Panc1 (cell line): Measurements from ENCODE around the gene TTC21B. TPM values are rescaled to one million over a fixed set of nuclear protein-coding genes. Genes with fewer than 3 reads are reported as not detected.

Source experiments
- ATAC-seq: fragments of 200-7000 bp; cut with Tn5 transposase; 2 replicates; pipeline ENCODE4 v1.9.1; 2020; ENCODE audit warnings: mild to moderate bottlenecking, moderate library complexity
- BruUV-seq: library from RNA; stranded (reverse); fragments of 400-500 nt; replicated peaks from 2 replicates; lab custom pipeline; 2021; lab: Mats Ljungman, UMichigan
- CTCF ChIA-PET: fragments of 300-600 bp; sonication (Branson Sonifier 250); formaldehyde crosslinking; loops from one replicate; lab custom pipeline; 2022; ENCODE audit warnings: antibody characterized with exemption; lab: Charles Lee
- POLR2A ChIA-PET: fragments of 300-600 bp; sonication (Branson Sonifier 250); formaldehyde crosslinking; loops from one replicate; lab custom pipeline; 2022; ENCODE audit warnings: antibody characterized with exemption; lab: Charles Lee
- DNase-seq: peaks from one replicate; pipeline ENCODE4 v3.0.0-alpha.2; 2010; ENCODE audit warnings: low read depth, low spot score
- H3K27ac ChIP-seq: 2 replicates; pipeline ENCODE4 v1.5.1; 2011; ENCODE audit warnings: mild to moderate bottlenecking, low read length, inconsistent platforms
- H3K27me3 ChIP-seq: fragments of 200-500 bp; sonication (Bioruptor generic); 2 replicates; pipeline ENCODE4 v1.6.0; 2014; ENCODE audit warnings: low read length, inconsistent platforms; ENCODE audit not compliant: control insufficient read depth, insufficient read depth
- H3K36me3 ChIP-seq: fragments of 200-500 bp; sonication (Bioruptor generic); 2 replicates; pipeline ENCODE4 v1.5.1; 2014; ENCODE audit warnings: inconsistent platforms, mild to moderate bottlenecking, low read length, moderate library complexity; ENCODE audit not compliant: control insufficient read depth, insufficient read depth
- H3K4me1 ChIP-seq: 2 replicates; pipeline ENCODE4 v1.5.1; 2011; ENCODE audit warnings: inconsistent platforms, mild to moderate bottlenecking, low read length, moderate library complexity; ENCODE audit not compliant: control insufficient read depth, insufficient read depth
- H3K4me3 ChIP-seq, 2 experiments: 2 replicates each; pipeline ENCODE4 v1.5.1; 2011 to 2012; ENCODE audit warnings: low read depth in 2 of 2, low read length in 2 of 2, mild to moderate bottlenecking in 2 of 2, inconsistent platforms in 1 of 2, moderate library complexity in 1 of 2
- H3K9me3 ChIP-seq: fragments of 200-500 bp; sonication (Bioruptor generic); 2 replicates; pipeline ENCODE4 v1.5.1; 2014; ENCODE audit warnings: low read depth, mild to moderate bottlenecking, inconsistent platforms, low read length, moderate library complexity; ENCODE audit not compliant: control insufficient read depth, insufficient read depth
- CTCF ChIP-seq: fragments of 450-650 bp; IDR thresholded peaks from 2 replicates; pipeline ENCODE4 v1.5.1; 2017; ENCODE audit warnings: mild to moderate bottlenecking
- POLR2AphosphoS5 ChIP-seq: IDR thresholded peaks from 2 replicates; pipeline ENCODE4 v1.6.1; 2012; ENCODE audit warnings: mild to moderate bottlenecking, low read depth, low read length, moderate library complexity
- REST ChIP-seq, 2 experiments: IDR thresholded peaks; 2 replicates each; pipeline ENCODE4 v1.6.1; 2011 to 2012; ENCODE audit warnings: low read depth in 2 of 2, control low read depth in 1 of 2, low read length in 1 of 2, mild to moderate bottlenecking in 1 of 2, moderate library complexity in 1 of 2; ENCODE audit not compliant: insufficient read depth in 1 of 2
- SIN3A ChIP-seq: IDR thresholded peaks from 2 replicates; pipeline ENCODE4 v1.6.1; 2012; ENCODE audit warnings: low read depth, mild to moderate bottlenecking, low read length, moderate library complexity, borderline replicate concordance; ENCODE audit not compliant: insufficient read depth
- TCF7L2 ChIP-seq: IDR thresholded peaks from 2 replicates; pipeline ENCODE4 v1.6.1; 2011; ENCODE audit warnings: mild to moderate bottlenecking, low read depth, low read length, inconsistent platforms
- in situ Hi-C: cut with HindIII; loops from 2 replicates; pipeline ENCODE4 v1.10.0; 2016; ENCODE audit warnings: low sequenced_read_pairs, low pct_unique_long_range_greater_than_20kb
- intact Hi-C: fragments of 100-400 bp; cut with micrococcal nuclease; formaldehyde crosslinking; loops from one replicate; pipeline ENCODE4 v1.10.0; 2022; ENCODE audit not compliant: unreplicated experiment
- total RNA-seq: library from RNA; stranded (reverse); gene quantifications from one replicate; pipeline ENCODE4 v1.2.1, GENCODE V29; 2021; ENCODE audit not compliant: unreplicated experiment

The TTC21B gene
- total RNA-seq, 1 experiment from 2014 or later, result 12.4 TPM

GRCh38 chr2:165877565-165878550 lies 75.7 kb downstream of the TTC21B start:
- TF ChIP-seq SIN3A, result no peak
- TF ChIP-seq TCF7L2, result no peak
- no peak for TF ChIP-seq REST (IDR thresholded peaks at IDR 0.05; ENCODE audit: insufficient read depth in 1 of 2, low read depth in 2 of 2, low read length in 1 of 2)
- TF ChIP-seq CTCF, result no peak
- TF ChIP-seq POLR2AphosphoS5, result no peak
- no peaks in the 10 kb centered on the region for H3K27me3 ChIP-seq
- in situ Hi-C loops (no loop called here), intact Hi-C loops (loop anchor here (10.0 kb wide), 1 partner anchor 643 kb away; the partner anchor contains the start of gene SCN2A)
- H3K9me3 ChIP-seq, result no peaks in the 10 kb centered on the region
- no peak overlapping the region for H3K4me3 ChIP-seq
- ChIA-PET CTCF (no interaction called here), POLR2A (no interaction called here)
- DNase-seq, result no peak
- no TSS peak for BruUV-seq
- no peak overlapping the region for H3K27ac ChIP-seq
- ATAC-seq, result no peak
- no peaks in the 10 kb centered on the region for H3K4me1 ChIP-seq
- peaks cover 2% of the 10 kb centered on the region for H3K36me3 ChIP-seq

GRCh38 chr2:165876712-165877111 lies 76.9 kb downstream of the TTC21B start:
- Histone ChIP-seq H3K27me3 (no peaks in the 10 kb centered on the region), H3K4me3 (no peak overlapping the region), H3K27ac (no peak overlapping the region), H3K9me3 (no peaks in the 10 kb centered on the region), H3K4me1 (no peaks in the 10 kb centered on the region), H3K36me3 (peaks cover 2% of the 10 kb centered on the region)
- POLR2A ChIA-PET, result no interaction called here
- CTCF ChIA-PET, result no interaction called here
- in situ Hi-C loops, result no loop called here
- DNase-seq, result no peak
- ATAC-seq, result no peak
- intact Hi-C loops, result loop anchor here (10.0 kb wide), 1 partner anchor 642 kb away; the partner anchor contains the start of gene SCN2A
- TF ChIP-seq POLR2AphosphoS5 (no peak), SIN3A (no peak), TCF7L2 (no peak), REST (IDR thresholded peaks at IDR 0.05; ENCODE audit: insufficient read depth in 1 of 2, low read depth in 2 of 2, low read length in 1 of 2) (no peak), CTCF (no peak)
- BruUV-seq, result no TSS peak
